ENCODE results near the gene CLDN12.

DNA sequence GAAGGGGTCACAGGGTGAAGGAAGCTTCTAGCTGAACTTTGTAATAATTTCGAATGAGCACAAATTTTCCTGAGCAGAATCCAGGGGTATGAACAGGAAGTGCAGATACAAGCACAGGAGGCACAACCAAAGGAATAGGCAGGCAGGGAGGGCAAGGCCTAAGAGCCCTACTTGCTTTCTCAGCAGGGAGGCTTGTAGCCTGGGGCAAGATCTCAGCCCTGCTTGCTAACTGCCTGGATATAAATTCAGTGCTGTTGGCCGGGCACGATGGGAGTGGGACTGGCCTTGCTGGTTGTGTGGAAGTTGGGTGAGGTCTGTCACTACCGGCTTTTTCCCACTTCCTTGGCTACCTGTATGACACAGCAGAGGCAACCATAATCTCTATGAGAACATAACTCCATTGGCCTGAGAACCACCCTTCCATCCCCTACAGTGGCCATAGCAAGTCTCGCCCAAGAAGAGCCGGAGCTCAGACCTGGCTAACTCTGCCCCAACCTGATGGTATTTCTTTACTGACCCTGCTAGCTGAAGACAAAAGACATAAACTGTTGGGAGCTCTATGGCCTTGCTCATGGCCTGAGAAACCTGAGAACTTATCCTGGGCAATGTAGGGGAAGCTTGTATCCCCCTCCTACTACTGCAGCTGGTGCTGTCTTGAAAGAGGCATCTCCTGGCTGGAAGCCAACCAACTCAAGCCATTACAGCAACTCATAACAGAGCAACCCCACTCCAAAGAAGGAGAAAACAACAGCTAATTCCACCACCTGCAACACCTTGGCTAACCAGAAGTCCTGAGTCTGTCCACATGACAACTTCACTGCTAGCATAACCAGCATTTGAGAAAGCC lies 27.6 kb downstream of the CLDN12 start:
- TF ChIP-seq SIN3A (IDR thresholded peaks at IDR 0.05; ENCODE audit: borderline replicate concordance, insufficient read depth, low read length): no peak
- TF ChIP-seq, protein P1, sequence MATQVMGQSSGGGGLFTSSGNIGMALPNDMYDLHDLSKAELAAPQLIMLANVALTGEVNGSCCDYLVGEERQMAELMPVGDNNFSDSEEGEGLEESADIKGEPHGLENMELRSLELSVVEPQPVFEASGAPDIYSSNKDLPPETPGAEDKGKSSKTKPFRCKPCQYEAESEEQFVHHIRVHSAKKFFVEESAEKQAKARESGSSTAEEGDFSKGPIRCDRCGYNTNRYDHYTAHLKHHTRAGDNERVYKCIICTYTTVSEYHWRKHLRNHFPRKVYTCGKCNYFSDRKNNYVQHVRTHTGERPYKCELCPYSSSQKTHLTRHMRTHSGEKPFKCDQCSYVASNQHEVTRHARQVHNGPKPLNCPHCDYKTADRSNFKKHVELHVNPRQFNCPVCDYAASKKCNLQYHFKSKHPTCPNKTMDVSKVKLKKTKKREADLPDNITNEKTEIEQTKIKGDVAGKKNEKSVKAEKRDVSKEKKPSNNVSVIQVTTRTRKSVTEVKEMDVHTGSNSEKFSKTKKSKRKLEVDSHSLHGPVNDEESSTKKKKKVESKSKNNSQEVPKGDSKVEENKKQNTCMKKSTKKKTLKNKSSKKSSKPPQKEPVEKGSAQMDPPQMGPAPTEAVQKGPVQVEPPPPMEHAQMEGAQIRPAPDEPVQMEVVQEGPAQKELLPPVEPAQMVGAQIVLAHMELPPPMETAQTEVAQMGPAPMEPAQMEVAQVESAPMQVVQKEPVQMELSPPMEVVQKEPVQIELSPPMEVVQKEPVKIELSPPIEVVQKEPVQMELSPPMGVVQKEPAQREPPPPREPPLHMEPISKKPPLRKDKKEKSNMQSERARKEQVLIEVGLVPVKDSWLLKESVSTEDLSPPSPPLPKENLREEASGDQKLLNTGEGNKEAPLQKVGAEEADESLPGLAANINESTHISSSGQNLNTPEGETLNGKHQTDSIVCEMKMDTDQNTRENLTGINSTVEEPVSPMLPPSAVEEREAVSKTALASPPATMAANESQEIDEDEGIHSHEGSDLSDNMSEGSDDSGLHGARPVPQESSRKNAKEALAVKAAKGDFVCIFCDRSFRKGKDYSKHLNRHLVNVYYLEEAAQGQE (IDR thresholded peaks at IDR 0.05; ENCODE audit: insufficient read depth in 1 of 2, low read depth in 2 of 2, low read length in 2 of 2): no peak
